GM21723 (cell line): ENCODE results near the gene NFAM1.
A peak's percentile ranks its signal among the peaks of the same experiment; 100 is the strongest.

ENCODE experiments used
- ATAC-seq: cut with Tn5 transposase; IDR thresholded peaks from one replicate; pipeline ENCODE4 v1.9.1; 2021; ENCODE audit warnings: mild to moderate bottlenecking, moderate library complexity; ENCODE audit not compliant: unreplicated experiment

Gene NFAM1

GRCh38 chr22:42416671-42417230 lies 15.5 kb downstream of the NFAM1 start:
- ATAC-seq: no peak

- no peak for ATAC-seq
Measured at GRCh38 chr22:42414565-42415303, 17.5 kb downstream of the NFAM1 start.

DNA sequence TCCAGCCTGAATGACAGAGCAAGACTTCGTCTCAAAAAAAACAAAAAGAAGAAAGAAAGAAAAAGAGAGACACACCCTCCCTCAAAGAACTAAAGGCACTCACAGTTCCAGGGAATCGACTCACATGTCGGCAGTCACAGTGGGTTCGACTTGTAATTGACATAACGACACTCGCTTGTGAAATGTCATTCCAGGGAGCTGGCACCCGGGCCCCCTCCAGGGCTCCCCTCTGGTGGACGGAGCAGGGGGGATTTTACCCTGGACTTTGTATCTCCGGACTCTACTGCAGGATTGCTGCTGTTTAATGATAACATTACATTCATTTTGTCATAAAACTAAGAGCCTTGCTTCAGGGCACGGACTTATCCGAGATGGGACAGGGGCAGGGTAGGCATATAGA lies 18.2 kb downstream of the NFAM1 start:
- no peak for ATAC-seq

GRCh38 chr22:42412744-42413333 lies 19.4 kb downstream of the NFAM1 start:
- no peak for ATAC-seq

- no peak for ATAC-seq
Measured at GRCh38 chr22:42410708-42411107, 21.5 kb downstream of the NFAM1 start.

DNA sequence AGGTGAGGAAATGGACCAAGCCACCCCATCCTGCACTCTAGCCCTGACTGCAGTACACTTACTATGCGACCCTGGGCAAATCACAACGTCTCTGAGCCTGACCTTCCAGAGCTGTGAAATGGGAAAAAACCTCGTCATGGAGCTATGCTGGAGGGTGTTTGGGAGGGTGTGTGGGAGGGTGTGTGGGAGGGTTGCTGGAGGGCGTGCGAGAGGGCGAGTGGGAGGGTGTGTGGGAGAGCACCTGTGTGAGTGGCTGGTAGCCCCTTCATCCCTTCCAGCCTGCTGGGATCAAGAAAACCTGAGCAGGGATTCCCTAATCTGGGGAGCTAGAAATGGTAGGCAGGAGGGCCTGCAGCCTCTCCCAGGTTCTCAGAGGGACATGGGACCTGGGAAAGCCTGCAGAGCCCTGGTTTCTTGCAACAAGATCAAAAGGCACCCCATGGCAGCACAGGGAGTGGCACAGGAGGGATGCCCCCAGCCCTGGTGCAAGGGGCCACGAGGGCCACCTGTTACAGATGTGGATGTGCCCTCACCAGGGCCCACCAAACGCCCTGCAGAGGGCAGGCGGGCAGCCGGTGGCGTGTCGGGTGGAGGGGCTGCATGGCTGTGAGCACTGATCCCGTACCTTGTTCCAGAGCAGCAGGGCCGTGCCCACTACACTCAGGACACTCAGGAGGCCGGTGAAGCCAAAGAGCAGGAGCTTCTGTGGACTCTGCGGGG lies 23.2 kb downstream of the NFAM1 start:
- ATAC-seq: no peak

DNA sequence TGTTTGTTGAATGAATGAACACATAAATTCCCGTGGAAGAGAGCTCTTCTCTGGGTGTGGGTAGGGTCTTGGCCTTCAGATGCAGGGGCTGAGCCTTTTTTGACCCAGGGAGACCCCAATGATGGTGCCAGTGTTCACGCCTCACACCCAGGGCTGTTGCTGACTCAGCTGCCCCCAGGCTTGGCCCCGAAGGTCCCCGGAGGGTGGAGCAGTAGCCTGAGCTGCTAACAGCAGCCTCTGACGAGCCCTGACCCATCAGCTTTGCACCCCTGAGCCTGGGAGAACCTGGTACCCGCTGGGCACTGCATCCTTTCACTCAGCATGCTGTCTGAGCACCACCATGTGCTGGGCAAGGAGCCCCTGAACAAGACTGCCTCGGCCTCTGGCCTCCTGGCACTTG lies 23.9 kb downstream of the NFAM1 start:
- no peak for ATAC-seq

- no peak for ATAC-seq
Measured at GRCh38 chr22:42404266-42404665, 27.9 kb downstream of the NFAM1 start.

- no peak for ATAC-seq
Measured at GRCh38 chr22:42401535-42402334, 30.5 kb downstream of the NFAM1 start.

- no peak for ATAC-seq
Measured at GRCh38 chr22:42400811-42401534, 31.2 kb downstream of the NFAM1 start.

- ATAC-seq: no peak
Measured at GRCh38 chr22:42399315-42400271, 32.6 kb downstream of the NFAM1 start.

DNA sequence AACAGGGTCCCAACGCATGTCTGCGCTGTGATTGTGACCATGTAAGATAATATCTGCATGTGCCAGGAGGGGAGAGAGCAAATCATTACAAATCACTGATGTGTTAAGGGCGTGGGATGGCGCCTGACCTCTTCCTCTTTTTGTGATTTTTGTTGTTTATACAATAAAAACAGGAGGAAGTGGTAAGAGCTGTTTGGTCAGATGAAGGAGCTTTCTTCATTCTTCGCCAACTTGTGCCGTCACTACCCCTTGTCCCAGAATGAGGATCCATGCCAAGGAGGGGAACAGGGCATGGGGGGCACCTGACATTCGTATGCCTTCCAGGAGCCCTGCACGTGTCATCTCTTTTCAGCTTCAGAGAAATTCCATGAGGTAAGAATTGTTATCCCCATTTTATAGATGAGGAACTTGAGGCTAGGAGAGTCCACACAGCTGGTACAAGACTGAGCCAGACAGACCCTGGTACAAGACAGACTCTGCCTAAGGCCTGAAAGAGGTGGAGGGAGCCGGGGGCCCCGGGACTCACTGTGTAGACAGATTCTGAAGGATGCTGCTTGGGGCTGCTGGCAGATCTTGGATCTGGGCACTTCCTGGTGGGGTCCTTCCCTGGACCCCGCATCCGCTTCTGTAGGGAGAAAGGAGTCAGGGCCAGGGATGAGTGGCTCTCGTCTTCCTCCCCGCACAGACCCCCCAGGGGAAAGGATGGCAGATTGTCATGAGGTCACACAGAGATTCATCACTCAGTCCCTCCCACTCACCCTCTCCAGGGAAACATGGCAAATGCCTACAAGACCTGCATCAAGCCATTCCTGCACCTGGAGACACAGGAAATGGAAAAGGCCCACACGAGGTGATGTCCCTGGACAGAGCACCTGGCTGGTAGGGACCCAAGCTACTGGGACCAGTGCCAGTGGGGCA lies 34.6 kb downstream of the NFAM1 start:
- ATAC-seq: peak; percentile 49

- ATAC-seq: peak; percentile 45
Measured at GRCh38 chr22:42396621-42397331, 35.4 kb downstream of the NFAM1 start.

GRCh38 chr22:42389143-42389542 lies 43.1 kb downstream of the NFAM1 start:
- no peak for ATAC-seq

DNA sequence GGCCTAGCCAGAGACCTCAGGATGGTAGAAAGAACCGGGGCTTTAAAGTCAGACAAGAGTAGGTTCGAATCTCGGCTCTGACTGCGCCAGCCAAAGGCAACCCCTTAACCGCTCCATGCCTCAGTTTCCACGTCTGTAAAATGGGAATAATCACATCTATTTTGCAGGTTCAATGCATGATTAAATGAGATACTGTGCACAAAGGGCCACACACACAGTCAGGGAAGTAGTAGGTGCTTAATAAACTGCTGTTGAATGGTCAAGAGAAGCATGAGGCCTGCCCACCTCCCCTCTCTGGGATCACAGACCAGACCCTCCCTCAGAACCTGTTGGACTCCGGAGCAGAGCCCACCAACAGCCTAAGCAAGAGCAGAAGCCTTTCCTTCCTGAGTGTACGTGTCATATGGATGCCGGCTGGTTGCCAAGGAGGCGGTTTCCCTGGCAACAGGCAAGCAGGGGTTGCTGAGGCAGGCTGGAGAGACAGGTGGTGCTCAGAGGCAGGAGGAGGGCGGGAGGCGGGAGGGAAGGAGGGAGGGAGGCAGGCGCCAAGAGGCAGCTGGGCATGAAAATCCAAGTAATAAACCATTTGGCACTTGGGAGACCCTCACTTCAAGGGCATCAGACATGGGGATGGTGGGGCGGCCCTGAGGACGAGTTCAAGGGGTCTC lies 43.9 kb downstream of the NFAM1 start:
- ATAC-seq: no peak

- ATAC-seq: no peak
Measured at GRCh38 chr22:42387631-42388030, 44.6 kb downstream of the NFAM1 start.

DNA sequence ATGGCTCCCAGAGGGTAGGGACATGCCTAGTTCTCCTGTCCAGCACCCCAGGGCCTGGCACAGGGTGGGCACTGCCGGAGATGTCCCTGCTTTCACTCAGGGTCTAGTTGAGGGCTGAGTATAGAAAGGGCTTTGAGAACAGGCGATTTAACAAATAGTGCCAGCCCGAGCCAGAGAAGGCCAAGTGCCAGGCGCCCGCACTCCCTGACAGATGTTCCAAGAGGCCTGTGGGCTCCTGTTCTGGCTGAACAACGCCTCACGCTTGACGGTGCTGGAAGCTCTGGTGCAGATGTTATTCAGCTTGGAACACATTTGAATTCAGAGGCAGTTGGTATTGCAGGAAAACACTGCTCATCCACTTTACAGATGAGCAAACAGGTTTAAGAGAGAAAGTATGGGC lies 46.5 kb downstream of the NFAM1 start:
- no peak for ATAC-seq
